ENCODE results near the gene SLC2A9. TPM values are rescaled to one million over a fixed set of nuclear protein-coding genes. Genes with fewer than 3 reads are reported as not detected.

The SLC2A9 gene
- total and polyA plus RNA-seq, 2 of the 13 experiments (the other 11 are each of a cell fraction or from before 2014, with no cell fraction given): 36.2 to 42.3 TPM

- Histone ChIP-seq H3K4me3 (replicated peaks in 1 of 3; ENCODE audit: insufficient read depth in 1 of 3, low read depth in 2 of 3, low read length in 3 of 3) (no peak overlapping the region), H3K4me2 (ENCODE audit: low read depth, low read length) (no peak overlapping the region), H3K79me2 (ENCODE audit: insufficient read depth, low read length) (no peaks in the 10 kb centered on the region), H3K36me3 (replicated peaks in 1 of 2; ENCODE audit: control insufficient read depth in 1 of 2, insufficient read depth in 2 of 2, low read length in 2 of 2) (peaks cover 19 to 79% of the 10 kb centered on the region in 2 experiments), H3K27me3 (ENCODE audit: control insufficient read depth in 1 of 2, insufficient read depth in 2 of 2, low read length in 2 of 2) (no peaks in the 10 kb centered on the region), H3K9ac (ENCODE audit: insufficient read depth, low read depth, low read length) (no peak overlapping the region), H2AFZ (ENCODE audit: low read length) (no peak overlapping the region), H4K20me1 (ENCODE audit: insufficient read depth, low read length) (0 out of 2 replicates have a peak, but pooled peaks cover 4% of the 10 kb centered on the region), H3K4me1 (ENCODE audit: insufficient read depth, low read length) (peaks cover 14% of the 10 kb centered on the region), H3K27ac (ENCODE audit: extremely low read length, insufficient read depth, low read length) (no peak overlapping the region), H3K9me3 (ENCODE audit: low read length) (no peaks in the 10 kb centered on the region)
- POLR2A ChIA-PET: no interaction called here
- BruUV-seq (replicated peaks): no TSS peak
- CTCF ChIA-PET (ENCODE audit: low intra/inter-chr PET ratio, low total read pairs): no interaction called here
- intact Hi-C loops (cut with micrococcal nuclease; ENCODE audit: unreplicated experiment): no loop called here
- no peak for ATAC-seq
- TF ChIP-seq AKAP8 (CRISPR knock-in tag; IDR thresholded peaks at IDR 0.05) (no peak), ZNF296 (CRISPR knock-in tag; conservative IDR thresholded peaks at IDR 0.05) (no peak)
- in situ Hi-C loops (cut with HindIII; ENCODE audit: extremely low pct_ligation_motif_present, low pct_unique_long_range_greater_than_20kb): no loop called here
- FAIRE-seq: no peak
- 98% methylated on average over 9 of the region's 10 CpGs for WGBS (ENCODE audit: low lambda C conversion rate)
- no peak for DNase-seq (ENCODE audit: low spot score)
Measured at GRCh38 chr4:9942921-9943600, 78.2 kb downstream of the SLC2A9 start.

- CTCF ChIA-PET (ENCODE audit: low intra/inter-chr PET ratio, low total read pairs): no interaction called here
- BruUV-seq (replicated peaks): no TSS peak
- TF ChIP-seq ZNF670 (CRISPR knock-in tag; IDR thresholded peaks at IDR 0.05; ENCODE audit: borderline replicate concordance) (no peak), ZC3H4 (CRISPR knock-in tag; IDR thresholded peaks at IDR 0.05; ENCODE audit: borderline replicate concordance) (no peak), ZNF230 (CRISPR knock-in tag; IDR thresholded peaks at IDR 0.05) (no peak), ZFP37 (CRISPR knock-in tag; IDR thresholded peaks at IDR 0.05; ENCODE audit: borderline replicate concordance) (no peak), PBX3 (CRISPR knock-in tag; IDR thresholded peaks at IDR 0.05; ENCODE audit: borderline replicate concordance) (no peak), HINFP (CRISPR knock-in tag; IDR thresholded peaks at IDR 0.05; ENCODE audit: low read depth) (no peak), JUND (CRISPR knock-in tag; IDR thresholded peaks at IDR 0.05) (no peak), RARG (CRISPR knock-in tag; IDR thresholded peaks at IDR 0.05; ENCODE audit: low read depth) (no peak), SNAPC2 (CRISPR knock-in tag; IDR thresholded peaks at IDR 0.05) (no peak), ZNF652 (CRISPR knock-in tag; IDR thresholded peaks at IDR 0.05; ENCODE audit: borderline replicate concordance, low read depth) (no peak), NCOA2 (CRISPR knock-in tag; IDR thresholded peaks at IDR 0.05) (no peak), MYC (CRISPR knock-in tag; IDR thresholded peaks at IDR 0.05; ENCODE audit: borderline replicate concordance) (no peak), EZH2 (conservative IDR thresholded peaks at IDR 0.05; ENCODE audit: low read depth, low read length) (no peak), ONECUT2 (CRISPR knock-in tag; IDR thresholded peaks at IDR 0.05) (no peak), CEBPG (CRISPR knock-in tag; IDR thresholded peaks at IDR 0.05) (no peak)
- H3K9ac ChIP-seq (ENCODE audit: insufficient read depth, low read depth, low read length): no peak overlapping the region
- H2AFZ ChIP-seq (ENCODE audit: low read length): no peak overlapping the region
- H3K36me3 ChIP-seq (replicated peaks in 1 of 2; ENCODE audit: control insufficient read depth in 1 of 2, insufficient read depth in 2 of 2, low read length in 2 of 2): peaks cover 22 to 86% of the 10 kb centered on the region in 2 experiments
- H3K4me1 ChIP-seq (ENCODE audit: insufficient read depth, low read length): peaks cover 5% of the 10 kb centered on the region
- H3K4me2 ChIP-seq (ENCODE audit: low read depth, low read length): no peak overlapping the region
- no CpG with 5 or more reads among the region's 5 CpGs for WGBS (ENCODE audit: low lambda C conversion rate)
- no peaks in the 10 kb centered on the region for H3K27me3 ChIP-seq (ENCODE audit: control insufficient read depth in 1 of 2, insufficient read depth in 2 of 2, low read length in 2 of 2)
- H3K9me3 ChIP-seq (ENCODE audit: low read length): no peaks in the 10 kb centered on the region
- H4K20me1 ChIP-seq (ENCODE audit: insufficient read depth, low read length): 0 out of 2 replicates have a peak, but pooled peaks cover 4% of the 10 kb centered on the region
- H3K4me3 ChIP-seq (replicated peaks in 1 of 3; ENCODE audit: insufficient read depth in 1 of 3, low read depth in 2 of 3, low read length in 3 of 3): no peak overlapping the region
- FAIRE-seq (no peak), DNase-seq (ENCODE audit: low spot score) (no peak), ATAC-seq (no peak)
- intact Hi-C loops (cut with micrococcal nuclease; ENCODE audit: unreplicated experiment): no loop called here
- in situ Hi-C loops (cut with HindIII; ENCODE audit: extremely low pct_ligation_motif_present, low pct_unique_long_range_greater_than_20kb): no loop called here
- no peaks in the 10 kb centered on the region for H3K79me2 ChIP-seq (ENCODE audit: insufficient read depth, low read length)
- POLR2A ChIA-PET: no interaction called here
- no peak overlapping the region for H3K27ac ChIP-seq (ENCODE audit: extremely low read length, insufficient read depth, low read length)
Measured at GRCh38 chr4:9942139-9942538, 79.2 kb downstream of the SLC2A9 start.

Data from HepG2 (cell line).